ENCODE measurements around the gene GSTT2.
"Not testable (repeated sequence)": the region's sequence is repeated elsewhere in the genome, so short reads cannot be mapped to it uniquely, and the experiment has no call there.

Gene GSTT2

GRCh38 chr22:23974345-23974744, 5.6 kb upstream of the GSTT2 start, which contains the start of gene DDT:
TSS of gene DDT (minus strand) at chr22:23974441. CDS start at chr22:23974414, 27 bp downstream.
- H3K27ac ChIP-seq (ENCODE audit: low read length); H3K4me3 ChIP-seq (ENCODE audit: low read length); H3K9me3 ChIP-seq (ENCODE audit: control insufficient read depth, insufficient read depth, low read length); H3K27me3 ChIP-seq (ENCODE audit: control insufficient read depth, insufficient read depth, low read length); H3K4me1 ChIP-seq (ENCODE audit: control insufficient read depth, insufficient read depth, low read length); H3K36me3 ChIP-seq (ENCODE audit: control insufficient read depth, insufficient read depth, low read length); DNase-seq (ENCODE audit: low read depth, low spot score): not testable (repeated sequence)
- WGBS (ENCODE audit: insufficient coverage, insufficient read length), result no CpG with 5 or more reads among the region's 29 CpGs

DNA sequence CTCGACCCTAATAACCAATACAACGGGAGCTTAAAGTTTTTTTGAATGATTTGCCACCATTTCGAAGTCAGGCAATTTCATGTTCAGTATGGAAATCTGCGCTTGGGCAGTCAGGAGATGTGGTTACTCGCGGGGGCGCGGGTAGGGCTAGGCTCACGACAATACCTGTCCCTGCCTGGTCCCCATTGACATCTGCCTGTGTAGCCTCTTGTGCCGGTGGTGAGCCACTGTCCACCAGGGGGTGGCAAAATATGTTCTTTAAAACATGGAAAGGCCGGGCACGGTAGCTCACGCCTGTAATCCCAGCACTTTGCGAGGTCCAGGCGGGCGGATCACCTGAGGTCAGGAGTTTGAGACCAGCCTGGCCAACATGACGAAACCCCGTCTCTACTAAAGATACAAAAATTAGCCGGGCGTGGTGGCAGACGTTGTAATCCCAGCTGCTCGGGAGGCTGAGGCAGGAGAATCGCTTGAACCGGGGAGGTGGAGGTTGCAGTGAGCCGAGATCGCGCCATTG, 5.0 kb upstream of the GSTT2 start:
- H3K4me1 ChIP-seq (ENCODE audit: control insufficient read depth, insufficient read depth, low read length); H3K36me3 ChIP-seq (ENCODE audit: control insufficient read depth, insufficient read depth, low read length); H3K9me3 ChIP-seq (ENCODE audit: control insufficient read depth, insufficient read depth, low read length); H3K27ac ChIP-seq (ENCODE audit: low read length); H3K4me3 ChIP-seq (ENCODE audit: low read length); DNase-seq (ENCODE audit: low read depth, low spot score); H3K27me3 ChIP-seq (ENCODE audit: control insufficient read depth, insufficient read depth, low read length): not testable (repeated sequence)
- WGBS (ENCODE audit: insufficient coverage, insufficient read length), result no CpG with 5 or more reads among the region's 27 CpGs

DNA sequence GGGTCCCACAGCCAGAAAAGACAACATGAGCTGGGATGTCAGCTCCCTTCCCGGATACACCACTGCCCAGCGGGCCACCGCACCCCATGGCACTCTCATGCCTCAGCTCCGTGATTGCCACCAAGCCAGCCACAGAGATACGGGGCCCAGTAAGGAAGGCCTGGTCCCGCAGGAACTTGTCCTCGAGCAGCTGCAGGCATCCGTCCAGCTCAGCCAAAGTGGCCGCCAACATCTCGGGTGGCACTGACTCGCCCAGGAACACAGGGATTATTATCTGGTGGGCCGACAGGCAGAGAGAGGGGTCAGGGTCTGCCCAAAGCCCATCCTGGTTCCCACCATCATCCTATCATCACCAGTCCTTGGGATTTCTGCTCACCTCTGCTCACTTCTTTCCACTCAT, 2.6 kb upstream of the GSTT2 start:
- DNase-seq (ENCODE audit: low read depth, low spot score); H3K36me3 ChIP-seq (ENCODE audit: control insufficient read depth, insufficient read depth, low read length); H3K9me3 ChIP-seq (ENCODE audit: control insufficient read depth, insufficient read depth, low read length); H3K4me3 ChIP-seq (ENCODE audit: low read length); H3K27ac ChIP-seq (ENCODE audit: low read length); H3K27me3 ChIP-seq (ENCODE audit: control insufficient read depth, insufficient read depth, low read length); H3K4me1 ChIP-seq (ENCODE audit: control insufficient read depth, insufficient read depth, low read length): not testable (repeated sequence)
- no CpG with 5 or more reads among the region's 12 CpGs for WGBS (ENCODE audit: insufficient coverage, insufficient read length)

- not testable (repeated sequence) for H3K4me3 ChIP-seq (ENCODE audit: low read length); H3K9me3 ChIP-seq (ENCODE audit: control insufficient read depth, insufficient read depth, low read length); H3K36me3 ChIP-seq (ENCODE audit: control insufficient read depth, insufficient read depth, low read length); H3K27me3 ChIP-seq (ENCODE audit: control insufficient read depth, insufficient read depth, low read length); DNase-seq (ENCODE audit: low read depth, low spot score); H3K4me1 ChIP-seq (ENCODE audit: control insufficient read depth, insufficient read depth, low read length); H3K27ac ChIP-seq (ENCODE audit: low read length)
- WGBS (ENCODE audit: insufficient coverage, insufficient read length), result no CpG with 5 or more reads among the region's 7 CpGs
Observed at GRCh38 chr22:23980567-23980966, 633 bp downstream of the GSTT2 start.

DNA sequence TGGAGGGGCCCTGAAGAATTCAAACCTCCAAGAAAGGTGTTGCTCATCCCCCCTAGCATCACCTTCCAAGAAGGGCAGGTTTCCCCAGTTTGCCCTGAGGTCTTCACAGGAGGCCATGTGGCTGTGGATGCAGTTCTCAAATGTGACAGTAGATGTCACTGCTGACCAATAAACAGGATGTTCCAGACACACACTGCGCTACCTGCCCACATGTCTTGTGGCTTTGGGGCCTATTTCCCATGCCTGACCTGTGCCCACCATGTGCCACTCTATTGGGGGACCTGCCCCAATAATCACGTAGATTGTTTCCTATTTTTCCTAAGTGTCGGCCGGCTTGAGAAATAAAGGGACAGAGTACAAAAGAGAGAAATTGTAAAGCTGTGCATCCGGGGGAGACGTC, 4.5 kb downstream of the GSTT2 start:
- no peak for DNase-seq (ENCODE audit: low read depth, low spot score)
- no CpG with 5 or more reads among the region's 6 CpGs for WGBS (ENCODE audit: insufficient coverage, insufficient read length)

GRCh38 chr22:23986089-23986488, 6.2 kb downstream of the GSTT2 start:
- not testable (repeated sequence) for H3K36me3 ChIP-seq (ENCODE audit: control insufficient read depth, insufficient read depth, low read length); DNase-seq (ENCODE audit: low read depth, low spot score); H3K27me3 ChIP-seq (ENCODE audit: control insufficient read depth, insufficient read depth, low read length); H3K27ac ChIP-seq (ENCODE audit: low read length); H3K4me3 ChIP-seq (ENCODE audit: low read length); H3K9me3 ChIP-seq (ENCODE audit: control insufficient read depth, insufficient read depth, low read length); H3K4me1 ChIP-seq (ENCODE audit: control insufficient read depth, insufficient read depth, low read length)
- WGBS (ENCODE audit: insufficient coverage, insufficient read length), result 100% methylated on average over 1 of the region's 8 CpGs

More for the DNA sequence above, 4.5 kb downstream of the GSTT2 start:
- Histone ChIP-seq H3K9me3 (ENCODE audit: control insufficient read depth, insufficient read depth, low read length) (no peaks in the 10 kb centered on the region), H3K27ac (ENCODE audit: low read length) (no peak overlapping the region), H3K4me3 (ENCODE audit: low read length) (no peak overlapping the region), H3K36me3 (ENCODE audit: control insufficient read depth, insufficient read depth, low read length) (no peaks in the 10 kb centered on the region), H3K27me3 (ENCODE audit: control insufficient read depth, insufficient read depth, low read length) (no peaks in the 10 kb centered on the region), H3K4me1 (ENCODE audit: control insufficient read depth, insufficient read depth, low read length) (no peaks in the 10 kb centered on the region)

DNA sequence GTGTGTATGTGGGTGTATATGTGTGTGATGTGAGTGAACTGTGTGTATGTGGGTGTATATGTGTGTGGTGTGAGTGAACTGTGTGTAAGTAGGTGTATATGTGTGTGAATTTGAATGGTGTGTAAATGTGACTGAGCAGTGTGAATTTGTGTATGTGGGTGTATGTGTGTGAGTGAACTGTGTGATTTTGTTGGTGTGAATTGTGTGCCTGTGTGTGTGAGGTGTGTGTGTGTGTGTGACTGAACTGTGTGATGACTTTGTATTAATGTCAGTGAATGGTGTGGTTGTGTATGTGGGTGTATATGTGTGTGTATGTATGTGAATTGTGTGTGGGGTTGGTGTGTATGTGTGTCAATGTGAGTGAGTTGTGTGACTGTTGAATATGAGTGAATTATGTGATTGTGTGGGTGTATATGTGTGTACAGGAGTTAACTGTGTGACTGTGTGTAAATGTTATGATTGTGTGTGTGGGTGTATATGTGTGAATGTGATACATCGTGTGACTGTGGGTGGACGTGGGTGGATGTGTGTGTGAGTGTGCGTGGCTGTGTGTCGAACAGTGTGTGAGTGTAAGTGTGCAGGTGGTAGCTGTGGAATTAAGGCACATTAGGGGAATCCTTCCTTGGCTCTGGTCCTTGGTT, 6.7 kb downstream of the GSTT2 start:
- H3K36me3 ChIP-seq (ENCODE audit: control insufficient read depth, insufficient read depth, low read length); H3K27me3 ChIP-seq (ENCODE audit: control insufficient read depth, insufficient read depth, low read length); H3K9me3 ChIP-seq (ENCODE audit: control insufficient read depth, insufficient read depth, low read length); H3K27ac ChIP-seq (ENCODE audit: low read length); DNase-seq (ENCODE audit: low read depth, low spot score); H3K4me1 ChIP-seq (ENCODE audit: control insufficient read depth, insufficient read depth, low read length); H3K4me3 ChIP-seq (ENCODE audit: low read length): not testable (repeated sequence)
- WGBS (ENCODE audit: insufficient coverage, insufficient read length), result 100% methylated on average over 3 of the region's 4 CpGs

GRCh38 chr22:23989583-23990244, 9.8 kb downstream of the GSTT2 start:
- not testable (repeated sequence) for H3K9me3 ChIP-seq (ENCODE audit: control insufficient read depth, insufficient read depth, low read length); DNase-seq (ENCODE audit: low read depth, low spot score); H3K27me3 ChIP-seq (ENCODE audit: control insufficient read depth, insufficient read depth, low read length); H3K27ac ChIP-seq (ENCODE audit: low read length); H3K36me3 ChIP-seq (ENCODE audit: control insufficient read depth, insufficient read depth, low read length); H3K4me3 ChIP-seq (ENCODE audit: low read length); H3K4me1 ChIP-seq (ENCODE audit: control insufficient read depth, insufficient read depth, low read length)
- no CpG with 5 or more reads among the region's 3 CpGs for WGBS (ENCODE audit: insufficient coverage, insufficient read length)

DNA sequence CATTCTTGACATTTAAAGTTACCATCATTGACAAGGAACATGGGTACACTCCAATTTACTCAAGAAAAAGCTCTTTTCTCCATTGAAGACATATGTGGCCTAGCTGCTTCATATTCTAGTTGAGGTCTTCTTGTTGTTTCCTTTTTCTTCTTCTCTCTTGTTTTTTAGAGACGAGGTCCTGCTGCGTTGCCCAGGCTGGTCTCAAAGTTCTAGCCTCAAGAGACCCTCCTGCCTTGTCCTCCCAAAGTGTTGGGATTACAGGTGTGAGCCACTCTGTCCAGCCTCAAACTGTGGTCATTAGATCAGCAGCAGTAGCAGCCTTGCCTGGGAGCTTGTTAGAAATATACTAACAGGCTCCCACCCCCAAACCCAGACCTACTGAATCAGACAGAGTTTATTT, 13.1 kb downstream of the GSTT2 start:
- DNase-seq (ENCODE audit: low read depth, low spot score); H3K4me1 ChIP-seq (ENCODE audit: control insufficient read depth, insufficient read depth, low read length); H3K27ac ChIP-seq (ENCODE audit: low read length); H3K4me3 ChIP-seq (ENCODE audit: low read length); H3K27me3 ChIP-seq (ENCODE audit: control insufficient read depth, insufficient read depth, low read length); H3K9me3 ChIP-seq (ENCODE audit: control insufficient read depth, insufficient read depth, low read length); H3K36me3 ChIP-seq (ENCODE audit: control insufficient read depth, insufficient read depth, low read length): not testable (repeated sequence)
- no CpG with 5 or more reads among the region's 2 CpGs for WGBS (ENCODE audit: insufficient coverage, insufficient read length)

DNA sequence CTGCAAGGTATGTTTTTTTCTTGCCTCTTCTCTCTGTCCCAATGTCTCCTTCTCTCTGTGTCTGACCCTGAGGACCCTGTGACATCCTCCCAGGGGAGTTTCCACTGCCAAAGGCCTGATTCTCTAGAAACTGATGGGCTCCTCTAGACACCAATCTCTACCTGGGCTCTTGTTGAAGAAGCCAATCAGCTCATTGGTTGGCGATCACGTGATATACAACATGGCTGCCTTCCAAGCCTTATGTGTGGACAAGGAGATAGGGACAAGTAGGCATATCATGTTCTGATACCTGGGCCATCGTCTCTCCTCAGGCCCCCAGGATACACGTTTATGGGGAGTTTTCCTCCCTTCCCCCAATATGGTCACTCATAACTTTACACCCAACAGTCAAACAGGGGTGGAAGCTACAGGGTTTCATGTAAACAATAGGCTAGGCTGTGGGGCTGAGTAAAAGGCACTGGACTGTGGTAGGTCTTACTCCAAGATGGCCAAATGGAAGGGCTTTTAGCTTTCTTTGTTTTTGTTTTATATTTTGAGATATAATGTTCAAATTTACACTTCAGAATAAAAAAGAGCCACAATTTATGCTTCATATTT, 13.7 kb downstream of the GSTT2 start:
- not testable (repeated sequence) for DNase-seq (ENCODE audit: low read depth, low spot score); H3K27me3 ChIP-seq (ENCODE audit: control insufficient read depth, insufficient read depth, low read length); H3K4me1 ChIP-seq (ENCODE audit: control insufficient read depth, insufficient read depth, low read length); H3K36me3 ChIP-seq (ENCODE audit: control insufficient read depth, insufficient read depth, low read length); H3K4me3 ChIP-seq (ENCODE audit: low read length); H3K9me3 ChIP-seq (ENCODE audit: control insufficient read depth, insufficient read depth, low read length); H3K27ac ChIP-seq (ENCODE audit: low read length)
- no CpG with 5 or more reads among the region's 4 CpGs for WGBS (ENCODE audit: insufficient coverage, insufficient read length)
